GM18520 (cell line): Measurements from ENCODE around the gene TMEM138.

Experiments
- ATAC-seq: cut with Tn5 transposase; IDR thresholded peaks from one replicate; pipeline ENCODE4 v1.9.1; 2021; ENCODE audit not compliant: unreplicated experiment

Gene TMEM138

GRCh38 chr11:61341706-61342105, 20.5 kb upstream of the TMEM138 start:
- ATAC-seq: no peak

- ATAC-seq: no peak
Measured at GRCh38 chr11:61342207-61342803, 19.9 kb upstream of the TMEM138 start.

GRCh38 chr11:61343792-61344745, 18.1 kb upstream of the TMEM138 start:
- ATAC-seq: no peak

GRCh38 chr11:61345170-61345610, 17.0 kb upstream of the TMEM138 start:
- no peak for ATAC-seq

- no peak for ATAC-seq
Measured at GRCh38 chr11:61345954-61346843, 16.0 kb upstream of the TMEM138 start.

- no peak for ATAC-seq
Measured at GRCh38 chr11:61347916-61348461, 14.2 kb upstream of the TMEM138 start.

- ATAC-seq: no peak
Measured at GRCh38 chr11:61349189-61349751, 12.9 kb upstream of the TMEM138 start.

GRCh38 chr11:61349916-61350315, 12.3 kb upstream of the TMEM138 start:
- ATAC-seq: no peak

GRCh38 chr11:61350336-61350735, 11.8 kb upstream of the TMEM138 start:
- no peak for ATAC-seq

- no peak for ATAC-seq
Measured at GRCh38 chr11:61350803-61351202, 11.4 kb upstream of the TMEM138 start.

- no peak for ATAC-seq
Measured at GRCh38 chr11:61352038-61352437, 10.1 kb upstream of the TMEM138 start.

- ATAC-seq: no peak
Measured at GRCh38 chr11:61353131-61354067, 8.8 kb upstream of the TMEM138 start.

GRCh38 chr11:61354208-61354607, 8.0 kb upstream of the TMEM138 start:
- ATAC-seq: no peak

GRCh38 chr11:61356706-61357105, 5.5 kb upstream of the TMEM138 start:
- ATAC-seq: no peak

- ATAC-seq: peak; percentile 25
Measured at GRCh38 chr11:61357233-61357893, 4.8 kb upstream of the TMEM138 start.

- no peak for ATAC-seq
Measured at GRCh38 chr11:61357894-61358239, 4.3 kb upstream of the TMEM138 start.

- ATAC-seq: no peak
Measured at GRCh38 chr11:61358566-61358965, 3.6 kb upstream of the TMEM138 start.

GRCh38 chr11:61359516-61359915, 2.7 kb upstream of the TMEM138 start:
- ATAC-seq: no peak

- ATAC-seq: no peak
Measured at GRCh38 chr11:61361237-61361740, 885 bp upstream of the TMEM138 start.
